ENCODE data around the gene GRIK5.

- TF ChIP-seq SUZ12 (IDR thresholded peaks at IDR 0.05; ENCODE audit: extremely low read depth, insufficient read depth, insufficient read length) (no peak), YY1 (IDR thresholded peaks at IDR 0.05; ENCODE audit: insufficient read depth, insufficient read length) (no peak)
Observed at GRCh38 chr19:42093505-42093904, 23.5 kb upstream of the GRIK5 start.

All from NT2/D1 (cell line).